Activated CD8-positive, alpha-beta T cell treated with anti-CD3 and anti-CD28 coated beads for 36 hours (primary cell): ENCODE data around the gene NUBPL. TPM values are rescaled to one million over a fixed set of nuclear protein-coding genes. Genes with fewer than 3 reads are reported as not detected.

Source experiments
- ATAC-seq: fragments of 200-7000 bp; cut with Tn5 transposase; one replicate; pipeline ENCODE4 v1.10.0; 2021; ENCODE audit warnings: mild to moderate bottlenecking, moderate library complexity
- CTCF ChIA-PET: fragments of 350-600 bp; sonication (Branson Sonifier 250); formaldehyde crosslinking; loops from one replicate; lab custom pipeline; 2021; ENCODE audit warnings: antibody characterized with exemption; lab: Charles Lee
- POLR2A ChIA-PET: fragments of 350-600 bp; sonication (Branson Sonifier 250); formaldehyde crosslinking; loops from one replicate; lab custom pipeline; 2021; ENCODE audit warnings: antibody characterized with exemption; lab: Charles Lee
- DNase-seq: peaks from one replicate; pipeline ENCODE4 v3.0.0-alpha.2; 2020
- H3K27ac Mint-ChIP-seq: one replicate; pipeline ENCODE4 v1.8.0; 2021; ENCODE audit warnings: mild to moderate bottlenecking, mixed read lengths
- H3K27me3 Mint-ChIP-seq: one replicate; pipeline ENCODE4 v1.8.0; 2021; ENCODE audit warnings: mixed read lengths
- H3K36me3 Mint-ChIP-seq: one replicate; pipeline ENCODE4 v1.8.0; 2021; ENCODE audit warnings: low read depth, mixed read lengths
- H3K4me1 Mint-ChIP-seq: one replicate; pipeline ENCODE4 v1.8.0; 2021; ENCODE audit warnings: low read depth, mixed read lengths
- H3K4me3 Mint-ChIP-seq: one replicate; pipeline ENCODE4 v1.8.0; 2021; ENCODE audit warnings: mild to moderate bottlenecking, moderate library complexity, mixed read lengths
- H3K9me3 Mint-ChIP-seq: one replicate; pipeline ENCODE4 v1.8.0; 2021; ENCODE audit warnings: mixed read lengths
- intact Hi-C: fragments of 100-400 bp; cut with micrococcal nuclease; formaldehyde crosslinking; loops from one replicate; pipeline ENCODE4 v1.10.0; 2022
- total RNA-seq, 2 experiments: library from RNA; stranded (reverse); gene quantifications; one replicate each; pipeline ENCODE4 v1.2.3, GENCODE V29; 2021
- TF ChIP-seq, protein P1 (sequence below): fragments of 200-600 bp; IDR thresholded peaks from one replicate; pipeline ENCODE4 v1.8.0; 2022; ENCODE audit warnings: antibody characterized with exemption, mild to moderate bottlenecking

The NUBPL gene
- total RNA-seq, 2 experiments from 2014 or later, result 14.3 to 14.4 TPM

DNA sequence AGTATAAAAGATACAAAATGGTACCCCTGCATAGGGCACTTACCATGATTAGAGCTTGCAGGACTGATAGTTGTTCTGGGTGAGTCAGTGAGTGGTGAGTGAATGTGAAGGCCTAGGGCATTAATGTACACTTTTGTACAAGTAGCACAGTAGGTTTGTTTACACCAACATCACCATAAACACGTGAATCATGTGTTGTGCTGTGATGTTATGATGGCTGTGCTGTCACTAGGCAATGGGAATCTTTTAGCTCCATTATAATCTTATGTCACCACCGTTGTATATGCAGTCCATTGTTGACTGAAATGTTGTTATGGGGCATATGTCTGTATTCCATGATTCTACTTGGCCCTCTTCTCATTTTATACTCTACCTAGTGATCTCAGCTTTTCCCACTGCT is 11.8 kb downstream of the NUBPL start:
- peaks cover 10% of the 10 kb centered on the region for H3K4me1 Mint-ChIP-seq
- no peak overlapping the region for H3K27ac Mint-ChIP-seq
- peaks cover 19% of the 10 kb centered on the region for H3K36me3 Mint-ChIP-seq
- no peaks in the 10 kb centered on the region for H3K9me3 Mint-ChIP-seq
- CTCF ChIA-PET, result no interaction called here
- TF ChIP-seq, protein P1, sequence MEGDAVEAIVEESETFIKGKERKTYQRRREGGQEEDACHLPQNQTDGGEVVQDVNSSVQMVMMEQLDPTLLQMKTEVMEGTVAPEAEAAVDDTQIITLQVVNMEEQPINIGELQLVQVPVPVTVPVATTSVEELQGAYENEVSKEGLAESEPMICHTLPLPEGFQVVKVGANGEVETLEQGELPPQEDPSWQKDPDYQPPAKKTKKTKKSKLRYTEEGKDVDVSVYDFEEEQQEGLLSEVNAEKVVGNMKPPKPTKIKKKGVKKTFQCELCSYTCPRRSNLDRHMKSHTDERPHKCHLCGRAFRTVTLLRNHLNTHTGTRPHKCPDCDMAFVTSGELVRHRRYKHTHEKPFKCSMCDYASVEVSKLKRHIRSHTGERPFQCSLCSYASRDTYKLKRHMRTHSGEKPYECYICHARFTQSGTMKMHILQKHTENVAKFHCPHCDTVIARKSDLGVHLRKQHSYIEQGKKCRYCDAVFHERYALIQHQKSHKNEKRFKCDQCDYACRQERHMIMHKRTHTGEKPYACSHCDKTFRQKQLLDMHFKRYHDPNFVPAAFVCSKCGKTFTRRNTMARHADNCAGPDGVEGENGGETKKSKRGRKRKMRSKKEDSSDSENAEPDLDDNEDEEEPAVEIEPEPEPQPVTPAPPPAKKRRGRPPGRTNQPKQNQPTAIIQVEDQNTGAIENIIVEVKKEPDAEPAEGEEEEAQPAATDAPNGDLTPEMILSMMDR, result no peak
- no peak overlapping the region for H3K4me3 Mint-ChIP-seq
- no peak for DNase-seq
- intact Hi-C loops, result no loop called here
- ATAC-seq, result no peak
- no peaks in the 10 kb centered on the region for H3K27me3 Mint-ChIP-seq
- POLR2A ChIA-PET, result no interaction called here

DNA sequence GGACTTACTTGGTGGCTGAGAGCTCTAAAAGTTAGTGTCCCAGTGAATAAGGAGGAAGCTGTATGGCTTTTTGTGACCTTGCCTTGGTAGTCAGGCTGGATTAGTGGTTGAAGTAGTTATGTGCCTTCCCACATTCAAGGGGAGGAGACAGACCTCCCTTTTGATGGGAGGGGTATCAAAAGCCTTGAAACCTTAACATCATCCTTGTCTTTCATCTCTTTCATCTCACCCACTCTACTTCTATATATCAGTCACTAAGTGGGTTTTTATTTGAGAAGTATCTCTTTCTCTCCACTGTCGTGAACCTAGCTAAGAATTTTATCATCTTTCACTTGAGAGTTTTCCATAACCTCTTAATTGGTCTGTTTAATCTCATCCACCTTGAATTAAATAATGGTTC is 15.7 kb downstream of the NUBPL start:
- TF ChIP-seq, protein P1, result no peak
- H3K36me3 Mint-ChIP-seq, result peaks cover 8% of the 10 kb centered on the region
- H3K27ac Mint-ChIP-seq, result no peak overlapping the region
- ChIA-PET CTCF (interaction anchor here (0.9 kb wide), 1 partner anchor 34 kb away, joined by 3 read pairs; no protein-coding TSS in a partner anchor), POLR2A (no interaction called here)
- ATAC-seq (no peak), DNase-seq (no peak)
- no peaks in the 10 kb centered on the region for H3K27me3 Mint-ChIP-seq
- H3K4me3 Mint-ChIP-seq, result no peak overlapping the region
- H3K4me1 Mint-ChIP-seq, result peaks cover 12% of the 10 kb centered on the region
- H3K9me3 Mint-ChIP-seq, result no peaks in the 10 kb centered on the region
- intact Hi-C loops, result no loop called here

DNA sequence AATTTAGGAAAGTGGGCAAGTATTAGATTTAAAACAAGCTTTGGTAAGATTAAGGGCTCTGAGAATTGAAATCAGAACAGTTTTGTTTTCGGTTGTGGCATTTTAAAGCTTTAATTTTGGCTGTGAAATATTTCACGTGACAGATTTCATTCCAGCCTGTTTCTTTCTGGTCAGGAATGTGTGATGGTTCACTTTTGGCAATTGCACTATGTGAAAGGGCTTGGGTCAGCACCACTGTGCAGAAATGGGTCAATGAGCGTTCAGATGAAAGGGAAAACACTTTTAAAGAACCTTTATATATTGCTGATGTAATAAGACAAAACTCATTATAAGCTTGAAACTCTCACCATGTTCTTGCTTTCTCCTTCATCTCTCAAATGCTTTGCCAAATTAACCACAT is 17.1 kb downstream of the NUBPL start:
- TF ChIP-seq, protein P1, result no peak
- peaks cover 12% of the 10 kb centered on the region for H3K4me1 Mint-ChIP-seq
- no peak overlapping the region for H3K27ac Mint-ChIP-seq
- H3K9me3 Mint-ChIP-seq, result no peaks in the 10 kb centered on the region
- H3K27me3 Mint-ChIP-seq, result no peaks in the 10 kb centered on the region
- H3K4me3 Mint-ChIP-seq, result no peak overlapping the region
- ChIA-PET CTCF (interaction anchor here (0.7 kb wide), 1 partner anchor 79 kb away, joined by 3 read pairs; no protein-coding TSS in a partner anchor), POLR2A (no interaction called here)
- ATAC-seq (no peak), DNase-seq (no peak)
- intact Hi-C loops, result no loop called here
- H3K36me3 Mint-ChIP-seq, result peaks cover 4% of the 10 kb centered on the region

DNA sequence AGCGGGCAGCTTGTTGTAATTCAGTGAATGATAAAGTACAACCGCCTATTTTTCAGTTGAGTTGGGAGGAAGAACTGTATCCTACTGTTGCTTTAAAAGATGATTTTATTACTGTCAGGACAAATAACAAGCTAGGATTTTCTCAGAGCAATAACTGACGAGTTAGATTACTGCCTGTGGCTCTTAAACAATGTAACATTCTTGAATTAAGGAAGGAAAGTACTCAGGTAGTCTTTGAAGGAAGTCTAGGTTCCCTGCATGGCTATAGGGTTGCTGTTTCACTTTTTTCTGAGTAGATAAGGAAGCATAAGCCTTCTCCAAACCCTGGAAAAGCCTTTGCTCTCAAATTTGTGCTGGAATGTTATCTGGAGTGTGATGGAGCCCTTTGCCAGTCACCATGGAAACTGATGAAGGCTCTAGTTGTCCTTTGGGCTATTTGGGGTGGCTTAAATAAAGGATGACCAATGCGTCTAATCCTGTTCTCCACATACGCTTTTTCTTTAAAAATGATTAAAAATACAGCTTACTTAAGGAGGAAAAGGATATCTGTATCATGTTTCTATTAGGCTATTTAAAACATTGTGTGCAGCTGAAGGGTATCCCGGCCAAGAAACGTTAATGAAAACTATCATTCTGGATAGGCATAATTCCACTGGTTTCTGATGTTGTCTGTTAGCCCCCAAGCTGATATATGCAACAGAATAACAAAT is 17.7 kb downstream of the NUBPL start:
- CTCF ChIA-PET, result interaction anchor here (0.7 kb wide), 1 partner anchor 78 kb away, joined by 3 read pairs; no protein-coding TSS in a partner anchor
- TF ChIP-seq, protein P1, result no peak
- Mint-ChIP-seq H3K36me3 (peaks cover 9% of the 10 kb centered on the region), H3K27ac (no peak overlapping the region), H3K4me3 (no peak overlapping the region), H3K27me3 (no peaks in the 10 kb centered on the region), H3K4me1 (peaks cover 12% of the 10 kb centered on the region), H3K9me3 (no peaks in the 10 kb centered on the region)
- intact Hi-C loops, result no loop called here
- DNase-seq, result no peak
- ATAC-seq, result no peak
- POLR2A ChIA-PET, result no interaction called here

DNA sequence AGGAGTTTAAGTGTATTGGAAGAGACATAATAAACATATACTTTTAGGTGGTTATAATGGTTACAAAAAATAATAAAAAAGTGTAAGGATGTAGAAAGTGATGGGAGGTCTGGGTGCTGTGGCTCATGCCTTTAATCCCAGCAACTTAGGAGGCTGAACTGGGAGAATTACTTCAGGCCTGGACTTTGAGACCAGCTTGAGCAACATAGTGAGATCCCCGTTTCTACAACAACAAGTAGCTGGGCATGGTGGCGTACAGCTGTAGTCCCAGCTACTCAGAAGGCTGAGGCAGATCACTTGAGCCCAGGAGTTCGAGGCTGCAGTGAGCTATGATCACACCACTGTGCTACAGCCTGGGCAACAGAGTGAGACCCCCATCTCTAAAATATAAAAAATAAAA is 19.0 kb downstream of the NUBPL start:
- Mint-ChIP-seq H3K36me3 (peaks cover 11% of the 10 kb centered on the region), H3K27me3 (no peaks in the 10 kb centered on the region), H3K9me3 (no peaks in the 10 kb centered on the region), H3K4me3 (no peak overlapping the region), H3K27ac (no peak overlapping the region), H3K4me1 (peaks cover 12% of the 10 kb centered on the region)
- no peak for DNase-seq
- ATAC-seq, result no peak
- TF ChIP-seq, protein P1, result no peak
- ChIA-PET POLR2A (no interaction called here), CTCF (no interaction called here)
- intact Hi-C loops, result no loop called here
